Right lobe of liver (tissue), 6 donors: ENCODE results near the gene TMED1. TPM values are rescaled to one million over a fixed set of nuclear protein-coding genes. Genes with fewer than 3 reads are reported as not detected.
A peak's percentile ranks its signal among the peaks of the same experiment; 100 is the strongest.

ENCODE experiments used
- ATAC-seq, 4 donors: fragments of 200-7000 bp; cut with Tn5 transposase; one replicate each; pipeline ENCODE4 v1.9.1; 2020; ENCODE audit warnings: mild to moderate bottlenecking in 4 of 4, moderate library complexity in 4 of 4
- DNase-seq, 3 donors: peaks; one replicate each; pipeline ENCODE4 v3.0.0-alpha.2; 2020
- H3K27ac ChIP-seq, 3 donors: fragments of 200-600 bp; one replicate each; pipeline ENCODE4 v1.8.0; 2022
- H3K27me3 ChIP-seq, 2 donors: fragments of 200-600 bp; one replicate each; pipeline ENCODE4 v1.8.0; 2022
- H3K36me3 ChIP-seq, 4 donors: fragments of 200-600 bp; sonication (generic) in 1 of 4; one replicate each; pipeline versions ENCODE4 v1.5.1 to v1.8.0; 2017 to 2022; ENCODE audit warnings: control low read depth in 1 of 4
- H3K4me1 ChIP-seq, 4 donors: fragments of 200-600 bp; sonication (generic) in 1 of 4; one replicate each; pipeline versions ENCODE4 v1.5.1 to v1.8.0; 2017 to 2022; ENCODE audit warnings: control low read depth in 1 of 4
- H3K4me3 ChIP-seq, 3 donors: fragments of 200-600 bp; one replicate each; pipeline ENCODE4 v1.8.0; 2022
- H3K9me3 ChIP-seq, 4 donors: fragments of 200-600 bp; sonication (generic) in 1 of 4; one replicate each; pipeline versions ENCODE4 v1.5.1 to v1.8.0; 2017 to 2022; ENCODE audit warnings: control low read depth in 1 of 4
- POLR2A ChIP-seq: fragments of 450-650 bp; IDR thresholded peaks from one replicate; pipeline ENCODE4 v1.6.1; 2017; ENCODE audit warnings: antibody characterized with exemption, mild to moderate bottlenecking
- WGBS: methylation state at CpG from one replicate; pipeline ENCODE4 v1.1.6; 2018; ENCODE audit warnings: low coverage, low lambda C conversion rate; ENCODE audit not compliant: insufficient coverage; ENCODE audit errors: missing lambda C conversion rate; 5-methylcytosine and 5-hydroxymethylcytosine counted together
- intact Hi-C, 2 donors: fragments of 100-400 bp; cut with DNase I; formaldehyde crosslinking; loops; one replicate each; pipeline versions ENCODE4 v1.11.2 to v1.14.1; 2022
- total RNA-seq, 6 experiments: library from RNA; depleted of rRNA in 2 of 6; stranded (reverse); fragments of >200 nt in 2 of 6; fragmentation: NEBNext Ultra II Directional in 3 of 6; extraction: Animal tissue kit (Norgen Biotek cat#: 25700) in 3 of 6; gene quantifications; one replicate each; pipeline versions ENCODE4 v1.1.0 to v1.2.4, GENCODE V29; 2016 to 2023
- TF ChIP-seq, protein P1 (sequence below), 4 donors: fragments of 200-600 bp in 3 of 4; fragments of 450-650 bp in 1 of 4; IDR thresholded peaks; one replicate each; pipeline versions ENCODE4 v1.5.1 to v1.8.0; 2016 to 2022; ENCODE audit warnings: antibody characterized with exemption in 4 of 4, mild to moderate bottlenecking in 2 of 4
- donor health status: DM: no; HTN: yes; CAD: no.
- donor health status: DM: no; HTN: no; CAD: no.
- donor health status: DM: no; HTN: no; CAD: no.
- donor health status: DM: no; HTN: yes; CAD: no.
- donor health status: DM: no; HTN: yes; CAD: no.

Gene TMED1
- total RNA-seq, 6 experiments from 2014 or later: 19.1 to 24.1 (median 21.7) TPM

DNA sequence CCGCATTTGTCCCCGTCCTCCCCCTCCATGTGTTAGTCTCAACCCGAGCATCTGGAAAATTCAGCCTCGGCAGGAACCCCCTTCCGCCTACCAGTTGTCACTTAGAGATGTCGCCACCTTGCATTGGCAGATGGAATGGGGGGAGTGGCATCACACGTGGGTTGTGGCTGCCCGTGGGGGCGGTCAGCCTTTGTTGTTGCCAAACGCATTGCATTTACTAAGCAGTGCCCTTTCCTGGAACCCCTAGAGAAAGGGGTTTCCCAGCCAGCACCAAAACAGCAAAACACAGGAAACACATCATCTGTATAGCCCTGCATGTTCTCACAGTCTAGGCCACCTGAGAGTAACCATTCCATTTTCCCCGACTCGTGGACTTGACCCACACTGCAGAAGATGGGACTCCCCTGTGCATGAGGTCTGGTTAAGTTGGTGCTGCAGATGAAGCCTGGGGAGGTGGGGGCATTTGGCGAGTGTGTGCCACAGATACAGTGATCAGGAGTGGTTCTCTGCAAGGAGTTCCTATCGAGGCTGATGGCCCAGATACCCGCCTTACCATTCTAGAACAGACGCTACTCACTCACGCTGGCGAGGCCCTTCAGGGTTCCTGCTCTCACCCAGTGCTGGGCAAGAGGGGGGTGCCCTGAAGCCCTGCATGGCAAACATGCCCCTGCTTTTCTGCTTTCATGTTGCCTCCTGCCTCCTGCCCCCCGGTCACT lies 38.3 kb downstream of the TMED1 start:
- peak; percentile 5 to 54 (median 20) for ATAC-seq
- Histone ChIP-seq H3K27me3 (no peaks in the 10 kb centered on the region), H3K27ac (no peak overlapping the region), H3K4me3 (no peak overlapping the region), H3K36me3 (peaks cover 4 to 62% (median 29%) of the 10 kb centered on the region in 4 donors), H3K9me3 (no peaks in the 10 kb centered on the region), H3K4me1 (no peaks in the 10 kb centered on the region)
- WGBS: 68% methylated on average over 9 of the region's 19 CpGs
- intact Hi-C loops: no loop called here
- no peak for TF ChIP-seq POLR2A
- TF ChIP-seq, protein P1, sequence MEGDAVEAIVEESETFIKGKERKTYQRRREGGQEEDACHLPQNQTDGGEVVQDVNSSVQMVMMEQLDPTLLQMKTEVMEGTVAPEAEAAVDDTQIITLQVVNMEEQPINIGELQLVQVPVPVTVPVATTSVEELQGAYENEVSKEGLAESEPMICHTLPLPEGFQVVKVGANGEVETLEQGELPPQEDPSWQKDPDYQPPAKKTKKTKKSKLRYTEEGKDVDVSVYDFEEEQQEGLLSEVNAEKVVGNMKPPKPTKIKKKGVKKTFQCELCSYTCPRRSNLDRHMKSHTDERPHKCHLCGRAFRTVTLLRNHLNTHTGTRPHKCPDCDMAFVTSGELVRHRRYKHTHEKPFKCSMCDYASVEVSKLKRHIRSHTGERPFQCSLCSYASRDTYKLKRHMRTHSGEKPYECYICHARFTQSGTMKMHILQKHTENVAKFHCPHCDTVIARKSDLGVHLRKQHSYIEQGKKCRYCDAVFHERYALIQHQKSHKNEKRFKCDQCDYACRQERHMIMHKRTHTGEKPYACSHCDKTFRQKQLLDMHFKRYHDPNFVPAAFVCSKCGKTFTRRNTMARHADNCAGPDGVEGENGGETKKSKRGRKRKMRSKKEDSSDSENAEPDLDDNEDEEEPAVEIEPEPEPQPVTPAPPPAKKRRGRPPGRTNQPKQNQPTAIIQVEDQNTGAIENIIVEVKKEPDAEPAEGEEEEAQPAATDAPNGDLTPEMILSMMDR (IDR thresholded peaks at IDR 0.05): no peak
- no peak for DNase-seq

DNA sequence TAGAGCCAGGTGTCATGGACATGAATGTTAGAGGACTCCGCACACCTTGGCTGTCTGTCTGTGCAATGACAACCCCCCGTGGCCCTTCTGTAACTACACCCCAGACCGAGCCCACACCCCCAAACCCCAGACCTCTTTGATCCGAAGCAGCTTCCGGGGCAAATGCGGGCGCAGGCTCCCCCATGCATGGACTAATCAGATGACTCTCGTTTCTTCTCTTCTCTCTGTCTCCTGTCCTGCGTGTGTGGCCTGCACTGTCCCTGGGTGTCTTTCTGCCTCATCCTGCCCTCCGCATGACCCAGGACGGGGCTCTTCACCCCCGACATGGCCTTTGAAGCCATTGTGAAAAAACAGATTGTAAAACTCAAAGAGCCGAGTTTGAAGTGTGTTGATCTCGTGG lies 38.9 kb downstream of the TMED1 start:
- DNase-seq (no peak), ATAC-seq (peak in 1 of 4 donors; percentile 11)
- Histone ChIP-seq H3K4me3 (no peak overlapping the region), H3K4me1 (no peaks in the 10 kb centered on the region), H3K36me3 (peaks cover 4 to 60% (median 29%) of the 10 kb centered on the region in 4 donors), H3K27me3 (no peaks in the 10 kb centered on the region), H3K27ac (no peak overlapping the region), H3K9me3 (no peaks in the 10 kb centered on the region)
- TF ChIP-seq, protein P1 (IDR thresholded peaks at IDR 0.05): no peak
- no peak for TF ChIP-seq POLR2A
- 89% methylated on average over 11 of the region's 14 CpGs for WGBS
- intact Hi-C loops: no loop called here

DNA sequence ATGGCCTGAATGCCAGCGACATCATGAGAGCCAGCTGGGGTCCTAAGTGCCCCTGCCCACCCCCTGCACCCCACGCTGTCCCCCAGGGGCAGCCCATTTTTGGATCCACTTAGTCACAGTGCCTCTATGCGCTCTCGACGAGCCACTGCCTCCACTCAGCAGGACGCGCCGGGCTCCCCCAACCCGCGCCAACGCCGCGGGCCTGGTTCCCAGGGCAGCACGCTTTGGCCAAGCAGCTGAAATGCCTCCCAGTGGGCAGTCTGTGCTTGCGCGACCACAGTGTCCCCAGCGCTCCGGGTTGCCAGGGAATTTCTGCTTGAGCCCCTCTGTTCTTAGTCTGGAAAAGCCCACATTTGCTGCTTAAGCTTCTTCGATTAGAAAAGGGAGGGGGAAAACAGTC lies 39.4 kb downstream of the TMED1 start:
- Histone ChIP-seq H3K27ac (no peak overlapping the region), H3K36me3 (peaks cover 4 to 57% (median 29%) of the 10 kb centered on the region in 4 donors), H3K9me3 (no peaks in the 10 kb centered on the region), H3K4me3 (no peak overlapping the region), H3K4me1 (no peaks in the 10 kb centered on the region), H3K27me3 (no peaks in the 10 kb centered on the region)
- DNase-seq: no peak
- TF ChIP-seq, protein P1 (IDR thresholded peaks at IDR 0.05): no peak
- TF ChIP-seq POLR2A: no peak
- 94% methylated on average over 11 of the region's 19 CpGs for WGBS
- ATAC-seq: no peak
- intact Hi-C loops: no loop called here

DNA sequence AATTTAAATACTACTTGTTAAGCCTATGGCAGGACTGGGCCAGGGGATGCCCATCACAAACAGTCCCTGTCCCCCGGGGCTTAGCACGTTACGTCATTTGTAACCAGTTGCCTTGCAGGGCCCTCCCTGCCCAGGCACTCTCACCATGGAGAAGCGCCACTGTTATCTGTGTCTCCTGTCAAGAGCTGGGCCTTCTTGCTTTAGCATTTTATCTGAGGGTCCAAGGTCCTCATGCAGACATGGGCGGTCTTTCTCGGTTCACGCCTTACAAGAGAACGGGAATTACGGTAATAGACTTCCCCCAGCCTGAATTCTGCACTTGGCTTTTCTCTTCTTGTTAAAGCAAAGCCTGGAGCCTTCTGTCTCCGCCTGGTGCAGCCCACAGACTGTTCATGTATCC lies 46.1 kb downstream of the TMED1 start:
- Histone ChIP-seq H3K36me3 (peaks cover 8 to 66% (median 24%) of the 10 kb centered on the region in 4 donors), H3K9me3 (no peaks in the 10 kb centered on the region), H3K4me3 (no peak overlapping the region), H3K4me1 (no peaks in the 10 kb centered on the region), H3K27ac (no peak overlapping the region), H3K27me3 (no peaks in the 10 kb centered on the region)
- DNase-seq (no peak), ATAC-seq (no peak)
- TF ChIP-seq, protein P1 (IDR thresholded peaks at IDR 0.05): no peak
- no peak for TF ChIP-seq POLR2A
- intact Hi-C loops: no loop called here
- WGBS: 98% methylated on average over 5 of the region's 10 CpGs
